Activated CD8-positive, alpha-beta memory T cell treated with anti-CD3 and anti-CD28 coated beads, Interleukin-2, amount 50 U/mL, for 4 hours (primary cell): Measurements from ENCODE around the gene HOXB5.

Source experiments
- DNase-seq: peaks from one replicate; pipeline ENCODE4 v3.0.0-alpha.2; 2020

Gene HOXB5

GRCh38 chr17:48571826-48572417 lies 21.7 kb downstream of the HOXB5 start:
- no peak for DNase-seq

GRCh38 chr17:48571024-48571818 lies 22.4 kb downstream of the HOXB5 start:
- DNase-seq = no peak

GRCh38 chr17:48570325-48571023 lies 23.1 kb downstream of the HOXB5 start:
- DNase-seq = no peak

- no peak for DNase-seq
These were observed 23.8 kb downstream of the HOXB5 start for GRCh38 chr17:48569674-48570324.

GRCh38 chr17:48569240-48569582 lies 24.4 kb downstream of the HOXB5 start:
- DNase-seq = no peak

- no peak for DNase-seq
These were observed 24.9 kb downstream of the HOXB5 start for GRCh38 chr17:48568499-48569239.

- DNase-seq = no peak
These were observed 25.8 kb downstream of the HOXB5 start for GRCh38 chr17:48567646-48568354.

- DNase-seq = no peak
These were observed 26.4 kb downstream of the HOXB5 start for GRCh38 chr17:48567209-48567608.

- DNase-seq = no peak
These were observed 26.9 kb downstream of the HOXB5 start for GRCh38 chr17:48566717-48567116.

- no peak for DNase-seq
These were observed 27.5 kb downstream of the HOXB5 start for GRCh38 chr17:48565925-48566710.

GRCh38 chr17:48565022-48565554 lies 28.5 kb downstream of the HOXB5 start:
- no peak for DNase-seq

- DNase-seq = no peak
These were observed 29.2 kb downstream of the HOXB5 start for GRCh38 chr17:48564188-48565021.

GRCh38 chr17:48563867-48564187 lies 29.8 kb downstream of the HOXB5 start:
- DNase-seq = no peak

GRCh38 chr17:48563385-48563838 lies 30.2 kb downstream of the HOXB5 start:
- DNase-seq = no peak

- DNase-seq = no peak
These were observed 30.6 kb downstream of the HOXB5 start for GRCh38 chr17:48562934-48563333.

- DNase-seq = no peak
These were observed 31.4 kb downstream of the HOXB5 start for GRCh38 chr17:48561884-48562810.

GRCh38 chr17:48559840-48560817 lies 33.5 kb downstream of the HOXB5 start:
- no peak for DNase-seq
